GM12891 (cell line): ENCODE measurements around the gene CREB1.

ENCODE experiments used
- PAX5 ChIP-seq: IDR thresholded peaks from 2 replicates; pipeline ENCODE4 v1.6.1; 2011; ENCODE audit warnings: low read length, moderate library complexity, mild to moderate bottlenecking; ENCODE audit not compliant: insufficient read depth, severe bottlenecking
- POLR2A ChIP-seq: IDR thresholded peaks from 2 replicates; pipeline ENCODE4 v1.6.1; 2011; ENCODE audit warnings: low read depth, low read length, control low read depth
- POLR2AphosphoS5 ChIP-seq: IDR thresholded peaks from 2 replicates; pipeline ENCODE4 v1.6.1; 2011; ENCODE audit warnings: low read depth, low read length, control low read depth
- SPI1 ChIP-seq: IDR thresholded peaks from 2 replicates; pipeline ENCODE4 v1.6.1; 2011; ENCODE audit warnings: low read depth, low read length, control low read depth
- TAF1 ChIP-seq: IDR thresholded peaks from 2 replicates; pipeline ENCODE4 v1.6.1; 2011; ENCODE audit warnings: low read depth, low read length, control low read depth

- no peak for TF ChIP-seq POLR2AphosphoS5
- no peak for TF ChIP-seq POLR2A
- TF ChIP-seq PAX5, result no peak
- TF ChIP-seq TAF1, result no peak
- no peak for TF ChIP-seq SPI1
Observed at GRCh38 chr2:207514451-207514850, 15.3 kb upstream of the CREB1 start.
